Measurements from ENCODE around the gene SYF2.
"Not testable (repeated sequence)": the region's sequence is repeated elsewhere in the genome, so short reads cannot be mapped to it uniquely, and the experiment has no call there.

The SYF2 gene

DNA sequence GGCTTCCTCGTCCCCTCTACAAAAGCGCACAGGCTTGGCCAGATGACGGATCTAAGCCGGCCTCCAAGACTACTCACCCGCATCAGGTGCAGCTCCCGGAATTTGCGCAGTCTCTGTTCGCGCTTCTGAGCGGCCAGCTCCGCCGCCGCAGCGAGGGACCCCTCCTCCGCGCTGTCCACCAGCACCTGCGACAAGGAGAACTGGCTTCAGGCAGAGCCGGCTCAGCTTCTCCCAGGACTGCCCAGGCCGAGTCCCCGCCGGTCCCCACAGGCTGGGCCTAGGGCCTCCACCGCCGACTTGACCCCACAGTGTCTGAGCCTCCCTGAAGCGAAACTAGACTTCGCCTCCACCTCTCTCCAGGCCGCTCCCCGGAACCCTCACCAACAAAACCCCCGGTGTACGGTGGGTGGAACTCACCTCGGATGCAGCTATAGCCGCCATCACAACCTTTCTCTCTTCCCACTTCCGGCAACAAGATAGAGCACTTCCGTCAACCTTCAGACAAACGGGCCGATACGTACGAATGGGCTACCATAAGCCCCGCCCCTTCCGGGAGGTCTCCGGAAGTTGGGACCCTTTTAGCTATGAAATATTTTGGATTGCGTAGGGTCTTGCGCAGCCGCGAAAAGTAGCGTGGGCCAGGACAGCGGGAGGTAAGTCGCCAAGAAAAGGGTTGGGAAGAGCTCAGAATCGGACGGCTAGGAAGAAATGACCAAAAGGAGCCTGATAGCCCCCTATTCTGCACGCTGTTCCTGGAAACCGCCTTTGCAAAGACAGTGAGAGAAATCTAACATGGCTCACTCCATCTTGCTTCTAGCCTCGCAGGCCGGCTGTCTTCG, at the start of gene SYF2:
TSS of gene SYF2 (minus strand) at position 476 of the 839 bp plus-strand sequence. CDS start at position 441, 35 bp downstream.
- Mint-ChIP-seq H3K4me1 (peaks cover 33% of the 10 kb centered on the region), H3K36me3 (no peaks in the 10 kb centered on the region), H3K27ac (no peak within 1 kb of the TSS), H3K4me3 (no peak within 1 kb of the TSS), H3K9me3 (no peaks in the 10 kb centered on the region)
- peak; percentile 95 for ATAC-seq
- DNase-seq (ENCODE audit: low spot score in 2 of 2) = peak; percentile 77 to 94

DNA sequence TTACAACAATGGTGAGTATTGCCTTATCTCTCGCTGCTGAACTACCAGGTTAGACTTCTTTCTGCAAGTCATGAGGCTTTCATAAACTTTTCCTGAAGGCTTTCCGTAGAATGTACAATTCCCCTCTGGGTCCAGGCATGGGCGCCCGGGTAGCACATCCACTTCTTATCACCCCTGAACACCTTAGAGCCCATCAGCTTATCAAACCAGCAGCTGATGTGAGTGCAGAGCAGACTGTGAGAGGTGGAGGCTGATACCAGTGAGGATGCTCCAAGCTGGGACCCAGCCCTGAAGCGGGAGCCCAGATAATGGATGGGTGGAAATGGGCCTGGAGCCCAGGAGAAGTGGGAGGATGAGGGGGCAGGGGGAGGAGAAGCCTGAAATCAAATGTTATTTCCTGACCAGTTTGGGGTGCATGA, 47.4 kb upstream of the SYF2 start:
- H3K9me3 Mint-ChIP-seq = not testable (repeated sequence)

DNA sequence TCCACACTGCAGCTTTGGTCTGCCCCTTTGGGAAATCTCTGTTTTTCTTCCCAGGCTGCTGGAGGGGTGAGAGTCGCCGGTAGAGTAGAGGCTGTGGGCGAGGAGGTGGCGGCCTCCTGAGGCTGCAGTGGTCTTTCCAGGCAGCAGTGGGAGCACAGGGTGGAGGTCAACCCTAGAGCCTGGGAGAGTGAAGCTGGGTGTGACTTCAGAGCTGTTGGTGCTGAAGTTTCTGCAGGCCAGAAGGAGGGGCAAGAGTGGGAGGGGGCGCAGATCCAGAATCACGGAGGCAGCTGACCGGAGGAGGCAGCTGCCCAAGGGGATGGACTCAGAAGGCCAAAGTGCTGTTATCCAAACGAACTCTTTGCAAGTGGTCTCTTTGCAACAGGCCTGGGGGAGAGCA, 46.5 kb upstream of the SYF2 start:
- not testable (repeated sequence) for H3K36me3 Mint-ChIP-seq; H3K27ac Mint-ChIP-seq; ATAC-seq; H3K4me1 Mint-ChIP-seq; H3K9me3 Mint-ChIP-seq; DNase-seq (ENCODE audit: low spot score in 2 of 2); H3K4me3 Mint-ChIP-seq

More for the DNA sequence above, 47.4 kb upstream of the SYF2 start:
- not testable (repeated sequence) for DNase-seq (ENCODE audit: low spot score in 2 of 2); H3K4me3 Mint-ChIP-seq; H3K36me3 Mint-ChIP-seq; ATAC-seq; H3K4me1 Mint-ChIP-seq; H3K27ac Mint-ChIP-seq

DNA sequence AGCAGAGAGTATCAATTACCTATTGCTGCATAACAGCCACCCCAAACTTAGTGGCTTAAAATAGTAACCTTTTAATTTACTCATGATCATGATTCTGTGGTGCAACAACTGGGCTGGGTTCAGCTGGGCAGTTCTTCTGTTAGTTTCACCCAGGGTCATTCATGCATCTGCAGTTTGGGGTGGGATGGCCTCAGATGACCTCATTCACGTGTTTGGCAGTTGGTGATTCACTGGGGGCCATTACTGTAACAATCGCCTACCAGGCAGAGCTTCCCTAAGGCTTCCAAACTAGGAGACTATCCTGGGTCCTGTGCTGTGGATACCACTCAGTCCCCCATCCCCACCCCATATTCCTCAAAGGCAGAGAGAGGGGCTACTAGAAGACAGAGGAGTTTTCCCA, 46.1 kb upstream of the SYF2 start:
- not testable (repeated sequence) for ATAC-seq; DNase-seq (ENCODE audit: low spot score in 2 of 2); H3K4me3 Mint-ChIP-seq; H3K4me1 Mint-ChIP-seq; H3K36me3 Mint-ChIP-seq; H3K27ac Mint-ChIP-seq; H3K9me3 Mint-ChIP-seq

DNA sequence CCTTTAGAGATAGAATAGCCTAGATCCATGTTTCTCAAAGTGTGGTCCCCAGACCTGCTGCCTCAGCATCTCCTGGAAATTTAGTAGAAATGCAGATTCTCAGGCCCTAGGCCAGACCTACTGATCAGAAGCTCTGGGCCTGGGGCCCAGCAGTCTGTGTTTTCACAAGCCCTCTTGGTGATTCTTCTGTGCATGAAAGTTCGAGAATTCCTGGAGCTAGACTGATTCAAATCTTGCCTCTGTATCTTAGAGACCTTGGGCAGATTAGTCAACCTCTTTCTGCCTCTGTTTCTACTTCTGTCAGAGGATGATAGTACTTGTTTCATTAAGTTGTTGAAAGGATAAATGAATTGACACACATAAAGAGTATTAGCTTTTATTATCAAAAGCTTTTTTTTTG, 45.0 kb upstream of the SYF2 start:
- not testable (repeated sequence) for ATAC-seq; H3K4me3 Mint-ChIP-seq; H3K27ac Mint-ChIP-seq; DNase-seq (ENCODE audit: low spot score in 2 of 2); H3K9me3 Mint-ChIP-seq; H3K36me3 Mint-ChIP-seq; H3K4me1 Mint-ChIP-seq

DNA sequence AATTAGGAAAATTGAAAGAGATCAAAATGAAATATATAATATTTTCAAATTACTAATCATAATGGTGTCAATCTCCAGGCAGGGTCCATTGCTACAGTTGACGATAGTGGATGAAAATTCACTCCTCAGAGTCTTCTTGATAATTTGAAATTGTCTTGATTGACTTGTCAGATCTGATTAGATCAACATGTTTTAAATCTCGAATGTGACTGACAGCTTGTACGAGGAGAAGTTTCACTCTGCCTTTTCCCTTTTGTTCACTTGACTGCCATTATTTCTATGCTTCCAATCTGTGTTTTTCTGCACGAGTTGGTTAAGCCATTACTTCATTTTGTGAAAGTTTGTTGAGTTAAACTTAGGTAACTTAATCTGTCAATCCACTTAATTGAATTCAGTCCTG, 43.3 kb upstream of the SYF2 start:
- H3K27ac Mint-ChIP-seq; H3K36me3 Mint-ChIP-seq; H3K4me1 Mint-ChIP-seq; H3K4me3 Mint-ChIP-seq; DNase-seq (ENCODE audit: low spot score in 2 of 2); H3K9me3 Mint-ChIP-seq; ATAC-seq: not testable (repeated sequence)

DNA sequence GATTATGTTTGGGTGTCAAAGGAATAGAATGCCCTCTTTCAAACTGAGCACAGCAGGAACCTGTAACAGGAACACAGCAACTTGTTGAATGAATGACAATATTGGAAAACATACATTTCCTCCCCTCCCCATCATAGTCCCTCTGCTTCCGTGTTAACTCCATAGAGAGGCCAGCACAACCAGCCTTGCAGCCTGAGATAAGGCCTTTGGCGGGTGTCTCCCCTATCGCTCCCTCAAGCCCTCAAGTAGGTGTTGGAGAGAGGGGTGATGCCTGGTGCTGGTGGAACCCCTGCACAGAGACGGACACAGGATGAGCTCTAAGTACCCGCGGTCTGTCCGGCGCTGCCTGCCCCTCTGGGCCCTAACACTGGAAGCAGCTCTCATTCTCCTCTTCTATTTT, 39.9 kb upstream of the SYF2 start, which contains the start of gene RHD:
TSS of gene RHD (plus strand) at position 272 of the 400 bp plus-strand sequence. CDS start at position 311, 39 bp downstream.
- not testable (repeated sequence) for H3K27ac Mint-ChIP-seq; H3K9me3 Mint-ChIP-seq; ATAC-seq; H3K4me3 Mint-ChIP-seq; H3K4me1 Mint-ChIP-seq; DNase-seq (ENCODE audit: low spot score in 2 of 2); H3K36me3 Mint-ChIP-seq

DNA sequence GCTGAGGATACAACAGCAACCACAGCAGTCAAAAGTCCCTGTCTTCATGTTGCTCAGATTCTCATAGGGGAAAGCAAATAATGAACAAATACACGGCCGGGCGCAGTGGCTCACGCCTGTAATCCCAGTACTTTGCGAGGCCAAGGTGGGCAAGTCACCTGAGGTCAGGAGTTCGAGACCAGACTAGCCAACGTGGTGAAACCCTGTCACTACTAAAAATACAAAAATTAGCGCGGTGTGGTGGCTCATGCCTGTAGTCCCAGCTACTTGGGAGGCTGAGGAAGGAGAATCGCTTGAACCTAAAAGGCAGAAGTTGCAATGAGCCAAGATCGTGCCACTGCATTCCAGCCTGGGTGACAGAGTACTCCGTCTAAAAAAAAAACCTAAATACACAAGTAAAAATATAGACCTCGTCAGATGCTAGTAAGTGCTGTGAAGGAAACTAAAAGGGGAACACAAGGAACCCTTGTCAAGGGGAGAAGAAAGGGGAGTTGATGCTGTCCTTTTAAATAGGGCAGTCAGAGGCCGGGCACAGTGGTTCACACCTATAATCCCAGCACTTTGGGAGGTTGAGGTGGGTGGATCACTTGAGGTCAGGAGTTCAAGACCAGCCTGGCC, 36.0 kb upstream of the SYF2 start:
- not testable (repeated sequence) for ATAC-seq; H3K4me1 Mint-ChIP-seq; DNase-seq (ENCODE audit: low spot score in 2 of 2); H3K9me3 Mint-ChIP-seq; H3K36me3 Mint-ChIP-seq
- Mint-ChIP-seq H3K4me3 (peak overlapping the region; percentile 78), H3K27ac (peak overlapping the region; percentile 91)

DNA sequence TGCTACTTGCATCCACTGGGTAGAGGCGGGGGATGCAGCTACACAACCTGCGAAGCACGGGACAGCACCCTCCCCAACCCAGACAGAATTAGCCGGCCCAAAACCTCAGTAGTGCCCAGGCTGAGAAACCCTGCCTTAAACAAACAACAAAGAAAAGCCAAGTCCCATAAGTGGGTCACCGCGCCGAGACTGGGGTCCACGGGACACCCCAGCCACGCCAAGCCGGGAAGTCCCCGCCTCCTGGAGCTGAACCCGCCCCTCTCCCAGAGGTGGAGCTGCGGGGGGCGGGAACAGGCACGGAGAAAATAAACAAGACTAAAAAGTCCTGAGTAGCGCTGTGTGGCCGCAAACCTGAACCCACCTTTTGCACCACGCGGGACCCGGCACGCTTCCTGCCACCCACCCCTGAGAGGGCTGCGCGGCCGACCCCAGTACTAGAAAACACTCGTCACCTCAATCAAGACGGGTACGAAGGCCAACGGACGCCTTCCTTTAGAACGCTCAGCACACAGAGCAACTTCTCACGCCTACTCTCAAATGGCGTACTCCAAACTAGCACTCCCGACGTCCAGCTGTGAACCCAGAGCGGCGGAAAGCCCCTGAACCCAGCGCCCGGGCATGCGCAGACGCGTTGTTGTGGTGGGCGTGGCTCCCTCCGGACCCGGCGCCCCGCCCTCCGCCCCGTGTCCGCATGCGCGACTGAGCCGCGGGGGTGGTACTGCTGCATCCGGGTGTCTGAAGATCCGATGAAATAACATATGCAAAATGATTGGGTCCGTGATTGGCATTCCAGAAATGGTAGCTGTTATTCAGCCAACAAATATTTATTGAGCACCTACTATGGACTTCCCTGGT, 35.2 kb upstream of the SYF2 start:
- Mint-ChIP-seq H3K36me3 (peaks cover 10% of the 10 kb centered on the region), H3K27ac (peak overlapping the region; percentile 91)
- peak; percentile 95 to 98 for DNase-seq (ENCODE audit: low spot score in 2 of 2)

DNA sequence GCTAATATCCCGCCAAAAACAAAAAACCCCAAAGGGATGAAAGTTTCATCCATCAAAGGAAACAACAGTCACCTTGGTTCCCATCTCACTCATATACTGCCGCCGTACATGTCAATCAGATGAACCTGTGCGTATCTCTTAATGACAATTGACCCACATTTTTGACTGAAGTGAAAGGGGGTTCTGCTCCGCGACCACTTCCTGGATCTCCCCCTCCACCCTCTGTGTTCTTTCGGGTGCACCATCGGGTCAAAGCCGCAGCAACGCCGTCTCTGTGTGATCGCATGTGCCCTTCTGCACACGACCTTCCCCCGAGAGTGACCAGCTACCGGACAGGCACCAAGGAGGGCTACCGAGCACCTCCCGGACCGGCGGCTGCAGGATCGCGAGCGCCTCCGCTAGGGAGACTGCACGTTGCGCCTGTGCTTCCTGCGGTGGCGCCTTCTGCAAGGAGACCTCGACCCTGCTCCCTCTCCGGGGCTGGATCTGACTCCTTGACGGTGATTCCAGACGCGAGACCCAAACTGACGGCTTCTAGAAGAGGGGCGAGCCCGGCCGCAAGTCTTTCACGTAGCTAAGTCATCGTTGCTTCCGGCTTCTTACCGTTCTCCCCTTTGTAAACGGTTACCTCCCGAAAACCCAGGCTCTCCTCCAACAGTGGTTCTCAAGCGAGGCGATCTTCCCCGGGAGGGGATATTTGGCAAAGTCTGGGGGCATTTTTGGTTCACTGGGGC, 34.4 kb upstream of the SYF2 start:
- not testable (repeated sequence) for H3K9me3 Mint-ChIP-seq; DNase-seq (ENCODE audit: low spot score in 2 of 2); H3K4me1 Mint-ChIP-seq
- ATAC-seq = peak; percentile 50
- Mint-ChIP-seq H3K27ac (peak overlapping the region; percentile 77), H3K4me3 (peak overlapping the region; percentile 86), H3K36me3 (peaks cover 17% of the 10 kb centered on the region)

More for the DNA sequence above, 35.2 kb upstream of the SYF2 start:
- not testable (repeated sequence) for H3K9me3 Mint-ChIP-seq, H3K4me1 Mint-ChIP-seq
- peak overlapping the region; percentile 78 for H3K4me3 Mint-ChIP-seq
- ATAC-seq = peak; percentile 88

DNA sequence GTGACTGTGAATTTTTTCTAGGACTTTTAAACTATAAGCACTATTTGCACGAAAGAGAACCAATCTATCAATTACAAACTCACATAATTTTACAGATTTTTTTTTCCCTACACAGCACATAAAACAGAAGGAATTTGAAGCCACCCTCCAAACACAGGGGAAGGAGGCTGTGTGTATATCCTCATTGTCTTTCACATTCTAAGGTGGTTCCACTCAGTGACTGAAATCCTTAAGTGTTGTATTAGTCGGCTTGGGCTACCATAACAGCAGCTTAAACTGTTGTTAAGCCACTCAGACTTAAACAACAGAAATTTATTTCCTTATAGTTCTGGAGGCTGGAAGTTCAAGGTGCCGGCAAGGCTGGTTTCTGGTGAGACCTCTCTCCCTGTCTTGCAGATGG, 28.0 kb upstream of the SYF2 start:
- Mint-ChIP-seq H3K36me3 (peaks cover 23% of the 10 kb centered on the region), H3K27ac (peak overlapping the region; percentile 67)
- DNase-seq (ENCODE audit: low spot score in 2 of 2) = not testable (repeated sequence)

DNA sequence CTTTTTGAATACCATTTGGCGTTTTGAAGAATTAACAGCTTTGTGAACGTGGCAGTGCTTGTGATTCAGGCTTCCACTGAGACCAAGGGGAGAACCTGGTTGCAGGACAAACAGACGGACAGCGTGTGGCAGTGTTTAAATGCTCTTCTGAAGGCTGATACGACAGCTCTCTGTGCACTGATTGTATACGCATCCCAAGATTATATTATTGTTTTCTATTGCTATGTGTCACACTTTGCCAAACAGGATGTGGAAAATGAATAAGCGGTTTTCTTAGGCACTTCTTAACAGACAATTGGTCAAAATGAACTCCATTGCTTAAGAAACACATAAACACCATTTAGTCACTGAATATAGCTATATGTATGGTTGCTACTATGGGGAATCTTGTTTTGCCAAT, 27.5 kb upstream of the SYF2 start:
- H3K4me1 Mint-ChIP-seq = peaks cover 18% of the 10 kb centered on the region
- peak overlapping the region; percentile 67 for H3K27ac Mint-ChIP-seq
- H3K36me3 Mint-ChIP-seq = peaks cover 23% of the 10 kb centered on the region
- not testable (repeated sequence) for DNase-seq (ENCODE audit: low spot score in 2 of 2); H3K4me3 Mint-ChIP-seq; H3K9me3 Mint-ChIP-seq
- peak; percentile 96 for ATAC-seq

More for the DNA sequence above, 28.0 kb upstream of the SYF2 start:
- H3K4me3 Mint-ChIP-seq, H3K9me3 Mint-ChIP-seq, ATAC-seq: not testable (repeated sequence)
- H3K4me1 Mint-ChIP-seq = peaks cover 18% of the 10 kb centered on the region

DNA sequence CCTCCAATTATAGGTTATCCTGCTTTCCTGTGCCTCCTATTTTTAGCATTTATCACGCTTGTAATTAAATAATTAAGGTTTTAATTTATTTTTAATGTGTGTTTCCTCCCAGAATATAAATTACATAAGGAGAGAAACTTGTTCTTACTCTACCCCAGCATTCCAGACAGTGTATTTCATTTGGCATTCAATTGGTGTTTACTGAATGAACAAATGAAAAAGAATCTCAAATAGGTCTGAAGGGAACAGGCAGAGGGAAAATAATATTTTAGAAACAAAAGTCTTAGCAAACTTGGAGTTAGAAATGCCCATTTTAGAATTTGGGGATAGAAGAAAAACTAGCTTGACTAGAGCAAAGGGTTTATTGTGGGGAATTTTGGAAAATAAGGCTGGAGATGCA, 24.9 kb upstream of the SYF2 start:
- no peak overlapping the region for H3K4me3 Mint-ChIP-seq
- ATAC-seq (no peak), DNase-seq (ENCODE audit: low spot score in 2 of 2) (no peak)
- H3K9me3 Mint-ChIP-seq = no peaks in the 10 kb centered on the region
- peaks cover 16% of the 10 kb centered on the region for H3K36me3 Mint-ChIP-seq
- peaks cover 10% of the 10 kb centered on the region for H3K4me1 Mint-ChIP-seq
- H3K27ac Mint-ChIP-seq = no peak overlapping the region

DNA sequence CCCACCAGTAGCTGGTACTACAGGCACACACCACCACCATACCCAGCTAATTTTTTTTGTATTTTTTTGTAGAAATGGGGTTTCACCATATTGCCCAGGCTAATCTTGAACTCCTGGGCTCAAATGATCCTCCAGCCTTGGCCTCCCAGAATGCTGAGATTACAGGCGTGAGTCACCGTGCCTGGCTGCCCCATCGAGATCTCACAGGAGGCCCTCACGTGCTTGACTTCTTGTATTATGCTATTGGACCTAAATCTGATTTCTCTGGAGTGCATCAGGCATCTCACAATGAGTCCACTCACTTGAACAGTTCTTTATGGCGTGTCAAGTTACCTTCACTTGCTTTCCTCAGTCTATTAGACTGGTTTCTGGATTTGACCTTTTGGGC, 24.3 kb upstream of the SYF2 start:
- ATAC-seq (no peak), DNase-seq (ENCODE audit: low spot score in 2 of 2) (no peak)
- Mint-ChIP-seq H3K9me3 (no peaks in the 10 kb centered on the region), H3K4me3 (no peak overlapping the region), H3K27ac (peak overlapping the region; percentile 45), H3K36me3 (peaks cover 10% of the 10 kb centered on the region), H3K4me1 (peaks cover 10% of the 10 kb centered on the region)
